H9 (cell line): Measurements from ENCODE around the gene ATP1A2. TPM values are rescaled to one million over a fixed set of nuclear protein-coding genes. Genes with fewer than 3 reads are reported as not detected.

Experiments
- DNase-seq: peaks from one replicate; pipeline ENCODE4 v3.0.0-alpha.2; 2017
- H2AFZ ChIP-seq: one replicate; pipeline ENCODE4 v1.6.1; 2013; ENCODE audit warnings: mild to moderate bottlenecking, low read length, control low read depth, moderate library complexity
- H2AK5ac ChIP-seq: 2 replicates; pipeline ENCODE4 v1.6.1; 2013; ENCODE audit warnings: low read length, control low read depth, mixed read lengths; ENCODE audit not compliant: insufficient read length
- H2BK120ac ChIP-seq: one replicate; pipeline ENCODE4 v1.6.1; 2013; ENCODE audit warnings: low read depth, mild to moderate bottlenecking, low read length, control low read depth, inconsistent platforms; ENCODE audit not compliant: poor library complexity, severe bottlenecking
- H2BK12ac ChIP-seq: 2 replicates; pipeline ENCODE4 v1.6.1; 2013; ENCODE audit warnings: low read length, control low read depth, mixed read lengths, low read depth; ENCODE audit not compliant: insufficient read length
- H2BK15ac ChIP-seq: 2 replicates; pipeline ENCODE4 v1.6.1; 2013; ENCODE audit warnings: low read depth, low read length, control low read depth
- H2BK20ac ChIP-seq: one replicate; pipeline ENCODE4 v1.6.1; 2013; ENCODE audit warnings: low read depth, mild to moderate bottlenecking, low read length, control low read depth, inconsistent platforms; ENCODE audit not compliant: poor library complexity, severe bottlenecking
- H2BK5ac ChIP-seq: 2 replicates; pipeline ENCODE4 v1.6.1; 2013; ENCODE audit warnings: low read length, control low read depth, mixed read lengths; ENCODE audit not compliant: insufficient read length
- H3K14ac ChIP-seq: 2 replicates; pipeline ENCODE4 v1.6.1; 2013; ENCODE audit warnings: low read length, control low read depth; ENCODE audit not compliant: insufficient read depth
- H3K18ac ChIP-seq: 2 replicates; pipeline ENCODE4 v1.6.1; 2013; ENCODE audit warnings: low read depth, mild to moderate bottlenecking, mixed read lengths, low read length, control low read depth; ENCODE audit not compliant: insufficient read length
- H3K23ac ChIP-seq: 2 replicates; pipeline ENCODE4 v1.6.1; 2013; ENCODE audit warnings: low read length, control low read depth, mixed read lengths, low read depth; ENCODE audit not compliant: insufficient read length
- H3K23me2 ChIP-seq: 2 replicates; pipeline ENCODE4 v1.6.1; 2013; ENCODE audit warnings: low read depth, mild to moderate bottlenecking, mixed read lengths, low read length, control low read depth; ENCODE audit not compliant: insufficient read length, poor library complexity, severe bottlenecking
- H3K27ac ChIP-seq: 2 replicates; pipeline ENCODE4 v1.5.1; 2013; ENCODE audit warnings: low read length, control low read depth, mixed read lengths, low read depth; ENCODE audit not compliant: insufficient read length
- H3K27me3 ChIP-seq: 2 replicates; pipeline ENCODE4 v1.6.1; 2013; ENCODE audit warnings: low read length, control low read depth, inconsistent platforms; ENCODE audit not compliant: insufficient read depth
- H3K4ac ChIP-seq: 2 replicates; pipeline ENCODE4 v1.6.1; 2013; ENCODE audit warnings: low read depth, mild to moderate bottlenecking, control low read depth, inconsistent platforms, low read length, moderate library complexity
- H3K4me1 ChIP-seq: 2 replicates; pipeline ENCODE4 v1.6.1; 2013; ENCODE audit warnings: low read length, control low read depth, inconsistent platforms; ENCODE audit not compliant: insufficient read depth
- H3K4me2 ChIP-seq: 2 replicates; pipeline ENCODE4 v1.6.1; 2013; ENCODE audit warnings: low read length, control low read depth, mixed read lengths; ENCODE audit not compliant: insufficient read length, insufficient read depth
- H3K56ac ChIP-seq: 2 replicates; pipeline ENCODE4 v1.6.1; 2013; ENCODE audit warnings: low read depth, mild to moderate bottlenecking, mixed read lengths, low read length, control low read depth; ENCODE audit not compliant: insufficient read length
- H3K79me1 ChIP-seq: 2 replicates; pipeline ENCODE4 v1.6.1; 2013; ENCODE audit warnings: low read depth, mild to moderate bottlenecking, moderate library complexity, low read length, control low read depth, inconsistent platforms; ENCODE audit not compliant: insufficient read depth, poor library complexity, severe bottlenecking
- H3K79me2 ChIP-seq: 2 replicates; pipeline ENCODE4 v1.6.1; 2013; ENCODE audit warnings: low read length, control low read depth, inconsistent platforms; ENCODE audit not compliant: insufficient read depth
- H3K9ac ChIP-seq: 2 replicates; pipeline ENCODE4 v1.6.1; 2013; ENCODE audit warnings: low read length, control low read depth, mixed read lengths; ENCODE audit not compliant: insufficient read length; ENCODE audit errors: extremely low read depth
- H3K9me3 ChIP-seq: one replicate; pipeline ENCODE4 v1.6.1; 2013; ENCODE audit warnings: low read depth, low read length, inconsistent platforms; ENCODE audit not compliant: control insufficient read depth
- H3T11ph ChIP-seq: one replicate; pipeline ENCODE4 v1.6.1; 2013; ENCODE audit warnings: mild to moderate bottlenecking, low read length, control low read depth, inconsistent platforms
- H4K20me1 ChIP-seq: one replicate; pipeline ENCODE4 v1.6.1; 2013; ENCODE audit not compliant: control insufficient read depth, insufficient read length, insufficient read depth
- H4K5ac ChIP-seq: 2 replicates; pipeline ENCODE4 v1.6.1; 2013; ENCODE audit warnings: low read depth, mild to moderate bottlenecking, mixed read lengths, low read length, control low read depth; ENCODE audit not compliant: insufficient read length
- H4K8ac ChIP-seq: replicated peaks from 2 replicates; pipeline ENCODE4 v1.6.1; 2013; ENCODE audit warnings: low read length, control low read depth, mixed read lengths, low read depth; ENCODE audit not compliant: insufficient read length
- H4K91ac ChIP-seq: 2 replicates; pipeline ENCODE4 v1.6.1; 2013; ENCODE audit warnings: low read depth, mild to moderate bottlenecking, moderate library complexity, mixed read lengths, low read length, control low read depth; ENCODE audit not compliant: insufficient read length
- H3K27ac Mint-ChIP-seq, 3 experiments: 2 replicates in 2 of 3; 3 replicates in 1 of 3; pipeline ENCODE4 v1.8.0; 2020 to 2021; ENCODE audit warnings: mixed read lengths in 3 of 3, mild to moderate bottlenecking in 1 of 3, moderate library complexity in 1 of 3
- H3K27me3 Mint-ChIP-seq: 2 replicates; pipeline ENCODE4 v1.8.0; 2021; ENCODE audit warnings: low read depth, mild to moderate bottlenecking, moderate library complexity, mixed read lengths
- H3K36me3 Mint-ChIP-seq, 3 experiments: 2 replicates in 2 of 3; 3 replicates in 1 of 3; pipeline ENCODE4 v1.8.0; 2020 to 2021; ENCODE audit warnings: low read depth in 3 of 3, mixed read lengths in 3 of 3; ENCODE audit not compliant: insufficient read depth in 1 of 3
- H3K4me1 Mint-ChIP-seq, 2 experiments: 2 replicates each; pipeline ENCODE4 v1.8.0; 2020; ENCODE audit warnings: mixed read lengths in 2 of 2
- H3K4me3 Mint-ChIP-seq, 2 experiments: 2 replicates in 1 of 2; 3 replicates in 1 of 2; pipeline ENCODE4 v1.8.0; 2020 to 2021; ENCODE audit warnings: mild to moderate bottlenecking in 2 of 2, mixed read lengths in 2 of 2, moderate library complexity in 1 of 2
- H3K9me3 Mint-ChIP-seq, 2 experiments: 2 replicates in 1 of 2; 3 replicates in 1 of 2; pipeline ENCODE4 v1.8.0; 2020; ENCODE audit warnings: mild to moderate bottlenecking in 2 of 2, mixed read lengths in 2 of 2, moderate library complexity in 1 of 2
- CTCF ChIP-seq: fragments of 200-600 bp; sonication (generic); conservative IDR thresholded peaks from 3 replicates; pipeline ENCODE4 v1.8.0; 2021; ENCODE audit warnings: antibody characterized with exemption, mild to moderate bottlenecking
- WGBS: extraction: QIAGEN DNeasy Blood & Tissue Kit; methylation state at CpG from one replicate; pipeline ENCODE4 v1.1.7; 2013; ENCODE audit warnings: missing lambda C conversion rate, low lambda C conversion rate, mixed read lengths; ENCODE audit not compliant: insufficient read length; ENCODE audit errors: extremely low coverage; 5-methylcytosine and 5-hydroxymethylcytosine counted together
- total RNA-seq: library from RNA; stranded (reverse); gene quantifications from 2 replicates; pipeline ENCODE4 v1.2.1, GENCODE V29; 2021

ATP1A2 gene
- total RNA-seq, 1 experiment from 2014 or later: 3.0 TPM

GRCh38 chr1:160078512-160079195 is 36.9 kb upstream of the ATP1A2 start:
- no peak overlapping the region for H3K27ac ChIP-seq
- H2BK20ac ChIP-seq: no peak overlapping the region
- no peak overlapping the region for H3K23ac ChIP-seq
- H3K4me1 ChIP-seq: 0 out of 2 replicates have a peak, but pooled peaks cover 2% of the 10 kb centered on the region
- peak overlapping the region; percentile 76; the same call in 1 of the 2 replicates for H3K14ac ChIP-seq
- H2BK12ac ChIP-seq: no peak overlapping the region
- DNase-seq: peak; percentile 75
- no peak overlapping the region for H3K18ac ChIP-seq
- H3K4me1 Mint-ChIP-seq: peaks cover 2 to 6% of the 10 kb centered on the region in 2 experiments; a peak in 2 of 4 replicates
- no peak overlapping the region for H2BK5ac ChIP-seq
- H3K27ac Mint-ChIP-seq: no peak overlapping the region
- H3K9me3 ChIP-seq: no peaks in the 10 kb centered on the region
- H3K79me2 ChIP-seq: no peaks in the 10 kb centered on the region
- H3K9me3 Mint-ChIP-seq: no peaks in the 10 kb centered on the region; a peak in 1 of 5 replicates
- no peak overlapping the region for H2AK5ac ChIP-seq
- H4K20me1 ChIP-seq: no peaks in the 10 kb centered on the region
- no peak overlapping the region for H2BK120ac ChIP-seq
- peak; percentile 98 for TF ChIP-seq CTCF
- H3K4me2 ChIP-seq: no peak overlapping the region
- WGBS: no CpG with 5 or more reads among the region's 8 CpGs
- H4K5ac ChIP-seq: no peak overlapping the region
- H3K79me1 ChIP-seq: no peaks in the 10 kb centered on the region
- peaks cover 7% of the 10 kb centered on the region; the same call in 1 of the 2 replicates for H3K27me3 ChIP-seq
- no peak overlapping the region for H3K56ac ChIP-seq
- peak overlapping the region; percentile 52 for H2AFZ ChIP-seq
- H2BK15ac ChIP-seq: no peak overlapping the region
- no peaks in the 10 kb centered on the region for H3K36me3 Mint-ChIP-seq
- H4K91ac ChIP-seq: no peak overlapping the region
- H3K9ac ChIP-seq: no peak overlapping the region
- H3T11ph ChIP-seq: no peak overlapping the region
- peaks cover 85% of the 10 kb centered on the region for H3K27me3 Mint-ChIP-seq
- H3K4me3 Mint-ChIP-seq: no peak overlapping the region
- no peak overlapping the region for H4K8ac ChIP-seq
- no peak overlapping the region for H3K4ac ChIP-seq
- H3K23me2 ChIP-seq: no peaks in the 10 kb centered on the region
